Tibial nerve (tissue), 4 donors: ENCODE results near the gene GLIS2.

Experiments
- EP300 ChIP-seq, 2 donors: sonication (generic); formaldehyde crosslinking; IDR thresholded peaks; one replicate each; pipeline ENCODE4 v1.6.1; 2017; ENCODE audit warnings: antibody characterized with exemption in 2 of 2, mild to moderate bottlenecking in 1 of 2
- POLR2A ChIP-seq, 2 donors: fragments of 450-650 bp; IDR thresholded peaks; one replicate each; pipeline ENCODE4 v1.6.1; 2017; ENCODE audit warnings: antibody characterized with exemption in 2 of 2, mild to moderate bottlenecking in 2 of 2, moderate library complexity in 2 of 2
- TF ChIP-seq, protein P1 (sequence below), 5 experiments: fragments of 200-600 bp in 3 of 5; fragments of 450-650 bp in 2 of 5; sonication (generic) in 3 of 5; IDR thresholded peaks; one replicate each; pipeline ENCODE4 v1.5.1; 2016 to 2019; ENCODE audit warnings: antibody characterized with exemption in 5 of 5, mild to moderate bottlenecking in 3 of 5, moderate library complexity in 2 of 5

DNA sequence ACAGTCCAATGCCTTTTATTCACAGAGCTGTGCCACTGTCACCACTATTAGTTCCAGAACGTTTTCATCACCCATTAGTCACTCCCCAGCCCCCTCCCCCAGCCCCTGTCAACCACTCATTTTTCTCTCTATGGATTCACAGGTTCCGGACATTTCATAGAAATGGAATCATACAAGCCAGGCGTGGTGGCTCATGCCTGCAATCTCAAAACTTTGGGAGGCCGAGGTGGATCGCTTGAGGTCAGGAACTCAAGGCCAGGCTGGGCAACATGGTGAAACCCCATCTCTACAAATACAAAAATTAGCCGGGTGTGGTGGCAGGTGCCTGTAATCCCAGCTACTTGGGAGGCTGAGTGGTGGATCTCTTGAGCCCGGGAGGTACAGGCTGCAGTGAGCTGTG, 36.0 kb downstream of the GLIS2 start:
- TF ChIP-seq, protein P1, sequence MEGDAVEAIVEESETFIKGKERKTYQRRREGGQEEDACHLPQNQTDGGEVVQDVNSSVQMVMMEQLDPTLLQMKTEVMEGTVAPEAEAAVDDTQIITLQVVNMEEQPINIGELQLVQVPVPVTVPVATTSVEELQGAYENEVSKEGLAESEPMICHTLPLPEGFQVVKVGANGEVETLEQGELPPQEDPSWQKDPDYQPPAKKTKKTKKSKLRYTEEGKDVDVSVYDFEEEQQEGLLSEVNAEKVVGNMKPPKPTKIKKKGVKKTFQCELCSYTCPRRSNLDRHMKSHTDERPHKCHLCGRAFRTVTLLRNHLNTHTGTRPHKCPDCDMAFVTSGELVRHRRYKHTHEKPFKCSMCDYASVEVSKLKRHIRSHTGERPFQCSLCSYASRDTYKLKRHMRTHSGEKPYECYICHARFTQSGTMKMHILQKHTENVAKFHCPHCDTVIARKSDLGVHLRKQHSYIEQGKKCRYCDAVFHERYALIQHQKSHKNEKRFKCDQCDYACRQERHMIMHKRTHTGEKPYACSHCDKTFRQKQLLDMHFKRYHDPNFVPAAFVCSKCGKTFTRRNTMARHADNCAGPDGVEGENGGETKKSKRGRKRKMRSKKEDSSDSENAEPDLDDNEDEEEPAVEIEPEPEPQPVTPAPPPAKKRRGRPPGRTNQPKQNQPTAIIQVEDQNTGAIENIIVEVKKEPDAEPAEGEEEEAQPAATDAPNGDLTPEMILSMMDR (IDR thresholded peaks at IDR 0.05) = no peak
- TF ChIP-seq EP300 (IDR thresholded peaks at IDR 0.05) (no peak), POLR2A (IDR thresholded peaks at IDR 0.05) (no peak)
